Neural crest cell (in vitro differentiated cells): ENCODE results near the gene FRMD4A. TPM values are rescaled to one million over a fixed set of nuclear protein-coding genes. Genes with fewer than 3 reads are reported as not detected.

Source experiments
- DNase-seq: peaks from one replicate; pipeline ENCODE4 v3.0.0; 2021; ENCODE audit warnings: low read depth, mixed read lengths, low spot score
- H3K27ac Mint-ChIP-seq: one replicate; pipeline ENCODE4 v1.8.0; 2021; ENCODE audit warnings: mild to moderate bottlenecking, mixed read lengths; ENCODE audit not compliant: unreplicated experiment
- H3K27me3 Mint-ChIP-seq: 2 replicates; pipeline ENCODE4 v1.8.0; 2021; ENCODE audit warnings: low read depth, mild to moderate bottlenecking, mixed read lengths
- H3K36me3 Mint-ChIP-seq: 2 replicates; pipeline ENCODE4 v1.8.0; 2021; ENCODE audit warnings: low read depth, mild to moderate bottlenecking, mixed read lengths
- H3K4me1 Mint-ChIP-seq: 2 replicates; pipeline ENCODE4 v1.8.0; 2021; ENCODE audit warnings: mixed read lengths
- H3K4me3 Mint-ChIP-seq: one replicate; pipeline ENCODE4 v1.8.0; 2021; ENCODE audit warnings: mild to moderate bottlenecking, mixed read lengths
- H3K9me3 Mint-ChIP-seq: 2 replicates; pipeline ENCODE4 v1.8.0; 2021; ENCODE audit warnings: mixed read lengths
- total RNA-seq: library from RNA; stranded (reverse); gene quantifications from 2 replicates; pipeline ENCODE4 v1.2.1, GENCODE V29; 2021
- TF ChIP-seq, protein P1 (sequence below): fragments of 200-600 bp; sonication (generic); conservative IDR thresholded peaks from 2 replicates; pipeline ENCODE4 v1.5.0; 2021; ENCODE audit warnings: antibody characterized with exemption, mild to moderate bottlenecking

Gene FRMD4A
- total RNA-seq, 1 donor from 2014 or later: 65.3 TPM

- H3K4me1 Mint-ChIP-seq: peaks cover 11% of the 10 kb centered on the region
- no peak overlapping the region for H3K4me3 Mint-ChIP-seq
- no peaks in the 10 kb centered on the region for H3K27me3 Mint-ChIP-seq
- no peaks in the 10 kb centered on the region for H3K9me3 Mint-ChIP-seq
- H3K27ac Mint-ChIP-seq: no peak overlapping the region
- TF ChIP-seq, protein P1, sequence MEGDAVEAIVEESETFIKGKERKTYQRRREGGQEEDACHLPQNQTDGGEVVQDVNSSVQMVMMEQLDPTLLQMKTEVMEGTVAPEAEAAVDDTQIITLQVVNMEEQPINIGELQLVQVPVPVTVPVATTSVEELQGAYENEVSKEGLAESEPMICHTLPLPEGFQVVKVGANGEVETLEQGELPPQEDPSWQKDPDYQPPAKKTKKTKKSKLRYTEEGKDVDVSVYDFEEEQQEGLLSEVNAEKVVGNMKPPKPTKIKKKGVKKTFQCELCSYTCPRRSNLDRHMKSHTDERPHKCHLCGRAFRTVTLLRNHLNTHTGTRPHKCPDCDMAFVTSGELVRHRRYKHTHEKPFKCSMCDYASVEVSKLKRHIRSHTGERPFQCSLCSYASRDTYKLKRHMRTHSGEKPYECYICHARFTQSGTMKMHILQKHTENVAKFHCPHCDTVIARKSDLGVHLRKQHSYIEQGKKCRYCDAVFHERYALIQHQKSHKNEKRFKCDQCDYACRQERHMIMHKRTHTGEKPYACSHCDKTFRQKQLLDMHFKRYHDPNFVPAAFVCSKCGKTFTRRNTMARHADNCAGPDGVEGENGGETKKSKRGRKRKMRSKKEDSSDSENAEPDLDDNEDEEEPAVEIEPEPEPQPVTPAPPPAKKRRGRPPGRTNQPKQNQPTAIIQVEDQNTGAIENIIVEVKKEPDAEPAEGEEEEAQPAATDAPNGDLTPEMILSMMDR: no peak
- peaks cover 8% of the 10 kb centered on the region for H3K36me3 Mint-ChIP-seq
- no peak for DNase-seq
Observed at GRCh38 chr10:13852872-13853271, 477.9 kb downstream of the FRMD4A start.

GRCh38 chr10:13851906-13852305 lies 478.8 kb downstream of the FRMD4A start:
- H3K27me3 Mint-ChIP-seq: no peaks in the 10 kb centered on the region
- H3K4me1 Mint-ChIP-seq: peaks cover 12% of the 10 kb centered on the region
- TF ChIP-seq, protein P1: no peak
- H3K9me3 Mint-ChIP-seq: no peaks in the 10 kb centered on the region
- H3K27ac Mint-ChIP-seq: no peak overlapping the region
- H3K4me3 Mint-ChIP-seq: no peak overlapping the region
- H3K36me3 Mint-ChIP-seq: peaks cover 6% of the 10 kb centered on the region
- no peak for DNase-seq

DNA sequence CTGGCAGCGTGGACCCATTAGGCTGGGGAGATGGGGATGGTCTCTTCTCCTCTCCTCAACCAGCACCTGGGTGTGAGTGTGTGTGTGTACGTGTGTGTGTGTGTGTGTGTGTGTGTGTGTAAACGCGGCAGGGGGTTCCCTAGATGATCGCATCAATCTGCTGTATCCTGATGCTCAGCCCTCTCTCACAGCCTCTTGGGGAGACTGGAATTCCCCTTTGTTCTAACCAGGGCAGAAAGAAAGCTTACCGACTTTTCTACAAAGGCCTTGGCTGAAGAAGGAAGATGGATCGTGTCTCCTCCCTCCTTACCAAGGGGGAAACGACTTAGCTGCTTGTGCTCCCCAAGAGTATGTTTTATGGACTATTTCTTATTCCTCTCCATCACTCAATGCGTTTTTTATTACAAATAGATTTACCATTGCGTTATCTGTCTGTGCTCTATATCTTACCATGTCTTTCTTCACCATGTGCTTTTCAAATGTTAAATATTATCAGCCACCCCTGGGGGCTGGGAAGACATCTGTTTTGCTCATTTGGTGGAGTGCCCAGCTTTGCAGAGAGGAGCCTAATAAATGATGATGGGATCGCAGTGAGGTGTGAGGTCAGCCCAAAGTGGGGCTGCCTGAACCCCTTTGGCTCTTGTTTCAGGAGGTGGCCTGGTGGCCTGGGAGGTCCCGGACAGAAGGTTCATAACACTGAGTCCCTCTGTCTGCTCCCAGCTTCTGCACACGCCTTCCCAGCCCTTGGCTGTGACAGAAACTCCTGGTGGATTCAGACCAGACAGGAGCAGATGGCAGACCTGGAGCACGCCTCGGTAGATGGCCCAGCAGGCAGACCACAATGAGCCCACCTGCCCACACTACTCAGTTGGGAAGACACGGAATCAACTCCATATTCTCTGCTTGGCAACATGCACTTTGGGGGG lies 481.9 kb downstream of the FRMD4A start:
- Mint-ChIP-seq H3K9me3 (no peaks in the 10 kb centered on the region), H3K27ac (no peak overlapping the region), H3K36me3 (peaks cover 3% of the 10 kb centered on the region), H3K4me1 (peaks cover 15% of the 10 kb centered on the region), H3K4me3 (no peak overlapping the region), H3K27me3 (no peaks in the 10 kb centered on the region)
- TF ChIP-seq, protein P1: no peak
- no peak for DNase-seq

DNA sequence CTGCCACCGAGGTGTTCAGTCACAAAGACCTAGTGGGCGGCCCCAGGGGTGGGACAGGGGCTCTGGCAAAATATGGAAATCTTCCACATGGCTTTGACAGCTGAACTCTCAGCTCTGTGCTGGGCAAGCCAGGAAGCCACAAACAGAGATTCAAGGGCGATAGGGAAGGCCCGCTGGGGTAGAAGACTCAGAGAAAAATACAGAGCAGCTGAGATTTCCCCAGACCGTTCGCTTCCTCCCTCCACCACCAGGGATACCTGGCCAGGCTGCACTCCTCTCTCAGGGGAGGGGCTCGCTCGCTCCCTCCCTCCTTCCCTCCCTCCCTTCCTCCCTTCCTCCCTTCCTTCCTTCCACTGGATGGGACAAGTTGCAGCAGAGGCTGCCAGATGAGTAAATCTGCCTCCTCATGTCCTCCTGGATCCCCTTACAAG lies 483.5 kb downstream of the FRMD4A start:
- Mint-ChIP-seq H3K4me3 (no peak overlapping the region), H3K9me3 (no peaks in the 10 kb centered on the region), H3K4me1 (peaks cover 18% of the 10 kb centered on the region), H3K27me3 (no peaks in the 10 kb centered on the region), H3K27ac (no peak overlapping the region), H3K36me3 (peaks cover 7% of the 10 kb centered on the region)
- TF ChIP-seq, protein P1: peak; percentile 13
- DNase-seq: no peak

DNA sequence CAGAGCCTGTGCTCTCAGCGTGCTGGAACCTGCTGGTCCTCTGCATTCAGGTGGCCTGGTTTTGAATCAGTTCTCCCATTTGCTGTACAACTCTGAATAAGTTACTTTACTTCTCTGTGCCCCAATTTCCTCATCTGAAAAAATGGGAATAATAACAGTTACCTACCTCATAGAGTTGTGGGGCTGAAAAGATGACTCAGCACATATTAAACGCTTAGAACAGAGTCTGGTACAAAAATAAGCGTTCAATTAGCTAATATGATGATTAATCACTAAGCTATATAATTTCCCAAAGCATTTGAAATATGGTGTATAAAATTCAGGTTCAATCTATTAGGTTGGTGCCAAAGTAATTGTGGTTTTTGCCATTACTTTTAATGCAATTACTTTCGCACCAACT lies 484.8 kb downstream of the FRMD4A start:
- TF ChIP-seq, protein P1: no peak
- H3K27me3 Mint-ChIP-seq: no peaks in the 10 kb centered on the region
- DNase-seq: no peak
- H3K9me3 Mint-ChIP-seq: no peaks in the 10 kb centered on the region
- no peak overlapping the region for H3K27ac Mint-ChIP-seq
- H3K4me1 Mint-ChIP-seq: peaks cover 22% of the 10 kb centered on the region
- no peak overlapping the region for H3K4me3 Mint-ChIP-seq
- peaks cover 16% of the 10 kb centered on the region for H3K36me3 Mint-ChIP-seq
